ENCODE measurements around the gene TLE1.
A peak's percentile ranks its signal among the peaks of the same experiment; 100 is the strongest.

The TLE1 gene

GRCh38 chr9:81601639-81602623 is 87.4 kb downstream of the TLE1 start:
- Histone ChIP-seq H3K27me3 (ENCODE audit: insufficient read depth, low read depth, severe bottlenecking) (no peaks in the 10 kb centered on the region), H3K36me3 (peaks cover 73% of the 10 kb centered on the region), H3K27ac (no peak overlapping the region), H3K4me3 (ENCODE audit: low read depth, low read length) (no peak overlapping the region), H3K9me3 (ENCODE audit: severe bottlenecking) (no peaks in the 10 kb centered on the region)
- TF ChIP-seq CTCF (IDR thresholded peaks at IDR 0.05; ENCODE audit: low read depth, low read length): no peak
- no peak for DNase-seq

DNA sequence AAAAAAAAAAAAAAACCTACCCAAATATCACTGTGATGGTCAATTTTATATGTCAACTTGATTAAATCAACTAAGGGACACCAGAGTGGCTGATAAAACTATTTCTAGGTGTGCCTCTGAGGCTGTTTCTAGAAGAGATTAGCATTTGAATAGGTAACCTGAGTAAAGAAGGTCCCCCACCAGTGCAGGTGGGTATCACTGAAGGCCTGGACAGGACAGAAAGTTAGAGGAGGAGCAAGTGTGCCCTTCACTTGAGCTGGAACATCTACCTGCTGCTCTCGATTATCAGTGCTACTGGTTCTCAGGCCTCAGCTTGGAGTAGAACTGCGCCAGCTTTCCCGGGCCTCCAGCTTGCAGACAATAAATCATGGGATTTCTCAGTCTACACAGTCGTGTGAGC is 88.7 kb downstream of the TLE1 start:
- DNase-seq: no peak
- no peak for TF ChIP-seq CTCF (IDR thresholded peaks at IDR 0.05; ENCODE audit: low read depth, low read length)
- H3K9me3 ChIP-seq (ENCODE audit: severe bottlenecking): no peaks in the 10 kb centered on the region
- peaks cover 78% of the 10 kb centered on the region for H3K36me3 ChIP-seq
- H3K27me3 ChIP-seq (ENCODE audit: insufficient read depth, low read depth, severe bottlenecking): no peaks in the 10 kb centered on the region
- no peak overlapping the region for H3K4me3 ChIP-seq (ENCODE audit: low read depth, low read length)
- no peak overlapping the region for H3K27ac ChIP-seq

GRCh38 chr9:81599837-81600236 is 89.5 kb downstream of the TLE1 start:
- Histone ChIP-seq H3K4me3 (ENCODE audit: low read depth, low read length) (no peak overlapping the region), H3K27me3 (ENCODE audit: insufficient read depth, low read depth, severe bottlenecking) (no peaks in the 10 kb centered on the region), H3K27ac (no peak overlapping the region), H3K9me3 (ENCODE audit: severe bottlenecking) (no peaks in the 10 kb centered on the region), H3K36me3 (peaks cover 77% of the 10 kb centered on the region)
- no peak for TF ChIP-seq CTCF (IDR thresholded peaks at IDR 0.05; ENCODE audit: low read depth, low read length)
- DNase-seq: no peak

DNA sequence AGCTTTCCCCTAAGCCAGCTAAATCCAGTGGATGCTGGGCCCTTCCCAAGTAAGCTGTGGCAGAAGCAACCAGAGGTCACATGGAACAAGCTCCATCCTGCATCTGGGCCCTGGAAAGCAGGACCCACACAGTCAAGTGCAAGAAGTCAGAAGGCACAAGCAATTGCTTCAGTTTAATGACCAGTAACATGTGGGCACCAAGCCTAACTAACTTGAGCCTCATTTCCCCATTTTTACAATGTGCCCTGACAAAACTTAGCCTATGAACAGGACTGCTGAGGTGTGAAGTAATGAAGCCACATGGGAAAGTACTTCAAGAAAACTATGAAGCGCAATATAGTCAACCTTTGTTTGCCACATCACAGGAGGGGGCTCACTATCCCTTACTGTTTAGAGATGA is 90.5 kb downstream of the TLE1 start:
- DNase-seq: peak; percentile 43
- Histone ChIP-seq H3K36me3 (peaks cover 74% of the 10 kb centered on the region), H3K27me3 (ENCODE audit: insufficient read depth, low read depth, severe bottlenecking) (no peaks in the 10 kb centered on the region), H3K27ac (peak overlapping the region; percentile 31), H3K9me3 (ENCODE audit: severe bottlenecking) (no peaks in the 10 kb centered on the region), H3K4me3 (ENCODE audit: low read depth, low read length) (no peak overlapping the region)
- TF ChIP-seq CTCF (IDR thresholded peaks at IDR 0.05; ENCODE audit: low read depth, low read length): no peak

DNA sequence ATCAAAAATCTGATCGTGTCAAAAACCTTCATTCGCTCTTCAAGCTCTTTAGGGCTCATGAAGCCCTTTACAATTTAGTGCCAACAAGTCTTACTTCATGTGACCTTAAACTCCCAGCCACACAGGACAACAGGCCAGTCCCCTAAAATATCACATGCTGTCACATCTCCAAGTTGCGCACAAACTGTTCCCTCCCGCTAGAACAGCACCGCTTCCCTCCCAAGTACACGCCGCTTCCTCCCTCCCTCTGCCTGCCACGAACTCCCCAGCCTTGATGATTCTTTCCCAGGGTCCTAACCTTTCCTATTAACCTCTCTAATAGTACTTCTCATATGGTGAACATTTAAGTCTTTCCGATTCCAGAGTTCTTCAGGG is 91.2 kb downstream of the TLE1 start:
- H3K4me3 ChIP-seq (ENCODE audit: low read depth, low read length): no peak overlapping the region
- H3K9me3 ChIP-seq (ENCODE audit: severe bottlenecking): no peaks in the 10 kb centered on the region
- no peak for TF ChIP-seq CTCF (IDR thresholded peaks at IDR 0.05; ENCODE audit: low read depth, low read length)
- peaks cover 71% of the 10 kb centered on the region for H3K36me3 ChIP-seq
- H3K27ac ChIP-seq: peak overlapping the region; percentile 31
- peak; percentile 12 for DNase-seq
- H3K27me3 ChIP-seq (ENCODE audit: insufficient read depth, low read depth, severe bottlenecking): no peaks in the 10 kb centered on the region

Measured in WERI-Rb-1 (cell line).